MM.1S (cell line): Measurements from ENCODE around the gene MVB12B.

Experiments used
- CTCF ChIP-seq: fragments of 300-600 bp; sonication (generic); IDR thresholded peaks from 2 replicates; pipeline ENCODE4 v1.5.1; 2016; ENCODE audit warnings: antibody characterized with exemption, low read length, mixed read lengths
- EZH2 ChIP-seq: fragments of 300-600 bp; sonication (generic); optimal IDR thresholded peaks from 2 replicates; pipeline ENCODE3; 2017; ENCODE audit warnings: low read depth, mild to moderate bottlenecking, antibody characterized with exemption, low read length, mixed read lengths

DNA sequence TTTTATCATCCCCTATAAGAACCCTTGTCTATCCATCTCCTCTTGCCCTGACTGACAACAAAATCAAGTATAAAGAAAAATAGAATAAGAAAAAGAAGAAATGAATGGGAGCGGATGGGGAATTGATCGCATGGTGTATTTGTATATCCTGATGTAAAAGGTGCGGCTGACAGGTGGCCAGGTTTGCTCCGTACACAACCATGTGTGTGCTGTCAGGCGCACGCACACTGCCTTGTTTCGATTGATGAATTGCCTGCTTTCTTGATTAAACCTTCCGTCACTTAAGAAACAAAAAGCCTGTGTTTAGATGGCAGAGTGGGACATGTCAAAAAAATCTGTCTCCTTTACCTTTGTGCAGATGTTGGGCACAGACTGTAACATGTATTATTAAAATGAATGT, 102.6 kb downstream of the MVB12B start:
- TF ChIP-seq CTCF, result no peak
- TF ChIP-seq EZH2, result no peak
